Activated gamma-delta T cell (primary cell): ENCODE results near the gene SLC39A3.
"Not testable (repeated sequence)": the region's sequence is repeated elsewhere in the genome, so short reads cannot be mapped to it uniquely, and the experiment has no call there.

Source experiments
- DNase-seq: peaks from one replicate; lab custom pipeline; 2025; lab: John Stamatoyannopoulos, UW

The SLC39A3 gene

DNA sequence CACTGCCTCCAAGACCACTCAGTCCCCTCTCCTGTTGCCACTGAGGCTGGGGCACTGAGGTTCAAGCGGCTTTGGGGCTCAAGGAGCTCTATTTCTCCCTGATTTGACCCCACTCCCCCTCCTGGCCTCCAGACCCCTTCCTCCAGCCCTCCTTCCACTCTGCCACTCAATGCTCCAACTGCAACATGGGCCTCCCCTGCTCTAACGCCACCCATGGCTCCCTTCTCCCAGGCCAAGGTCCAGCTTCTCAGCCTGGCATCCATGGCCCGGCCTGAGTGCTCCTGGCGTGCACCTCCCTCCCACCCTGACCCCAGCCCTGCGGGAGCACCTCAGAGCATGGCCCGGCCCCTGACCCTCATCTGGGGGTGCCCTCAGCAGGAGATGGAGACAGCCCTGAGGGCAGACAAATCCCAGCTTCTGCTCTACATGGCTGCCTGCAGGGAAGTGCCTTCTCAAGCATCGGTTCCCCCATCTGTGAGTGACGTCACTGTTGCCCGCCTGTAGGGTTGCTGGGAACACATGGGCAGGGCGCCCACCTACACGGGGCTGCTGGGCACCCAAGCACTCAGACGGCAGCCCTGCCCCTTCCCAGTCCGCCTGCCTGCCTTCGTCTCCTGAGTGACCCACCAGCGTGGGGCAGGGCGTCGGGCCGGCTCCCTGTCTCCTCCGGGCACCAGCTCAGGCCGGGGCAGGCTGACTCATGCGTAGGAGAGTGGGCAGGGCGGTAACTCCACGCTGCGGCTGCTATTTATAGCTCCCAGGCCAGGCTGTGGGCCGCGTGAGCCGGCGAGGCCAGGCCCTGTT lies 17.1 kb downstream of the SLC39A3 start:
- no peak for DNase-seq

DNA sequence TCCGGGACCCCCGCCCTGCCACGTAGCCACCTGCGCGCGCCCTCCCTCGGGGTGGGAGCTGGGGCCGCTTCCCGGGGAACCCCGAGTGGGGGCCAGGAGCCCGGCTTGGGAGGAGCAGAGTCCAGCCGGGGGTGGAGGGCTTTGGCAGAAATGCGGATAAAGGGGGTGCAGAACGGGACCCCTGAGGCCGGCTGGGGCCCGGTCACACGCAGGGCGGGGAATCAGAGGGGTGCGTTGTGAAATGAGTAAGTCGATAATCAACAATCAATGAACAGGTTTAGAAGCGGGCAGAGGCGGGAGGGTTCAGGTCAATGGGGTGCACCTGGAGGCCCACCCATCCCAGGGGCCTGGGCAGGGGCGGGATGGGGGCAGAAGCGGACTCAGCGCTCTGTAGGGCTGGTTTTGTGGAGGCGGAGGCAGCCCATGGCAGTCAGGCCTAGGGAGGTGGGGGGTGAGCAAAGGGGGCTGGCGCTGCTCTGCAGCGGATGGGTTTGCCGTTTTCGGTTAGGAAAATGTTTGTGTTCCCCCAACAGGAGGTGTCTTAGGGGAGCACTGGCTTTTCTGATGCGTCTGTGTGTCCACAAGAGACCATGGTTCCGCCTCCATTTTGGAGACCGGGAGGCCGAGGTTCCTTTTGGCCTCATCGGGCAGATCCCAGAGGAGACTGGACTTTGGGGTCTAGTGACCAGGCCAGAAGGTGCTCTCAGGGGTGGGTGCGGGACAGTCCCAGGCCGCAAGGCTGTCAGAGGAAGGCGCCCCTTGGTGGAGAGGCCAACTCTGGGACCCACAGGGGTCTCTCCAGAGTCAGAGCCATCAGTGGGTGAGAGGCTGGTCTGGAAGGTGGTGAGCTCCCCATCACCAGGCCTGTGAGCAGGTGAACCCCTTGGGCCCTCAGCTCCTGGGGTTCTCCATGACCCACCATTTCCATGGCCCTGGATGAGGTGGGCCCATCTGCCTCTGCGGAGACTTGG lies 18.0 kb downstream of the SLC39A3 start:
- no peak for DNase-seq

- DNase-seq = no peak
These were observed 18.8 kb downstream of the SLC39A3 start, which contains the start of gene DIRAS1 for GRCh38 chr19:2720777-2721569. Gene DIRAS1 (minus strand): TSS chr19:2721372. CDS start chr19:2717806, 3,566 bp downstream.

DNA sequence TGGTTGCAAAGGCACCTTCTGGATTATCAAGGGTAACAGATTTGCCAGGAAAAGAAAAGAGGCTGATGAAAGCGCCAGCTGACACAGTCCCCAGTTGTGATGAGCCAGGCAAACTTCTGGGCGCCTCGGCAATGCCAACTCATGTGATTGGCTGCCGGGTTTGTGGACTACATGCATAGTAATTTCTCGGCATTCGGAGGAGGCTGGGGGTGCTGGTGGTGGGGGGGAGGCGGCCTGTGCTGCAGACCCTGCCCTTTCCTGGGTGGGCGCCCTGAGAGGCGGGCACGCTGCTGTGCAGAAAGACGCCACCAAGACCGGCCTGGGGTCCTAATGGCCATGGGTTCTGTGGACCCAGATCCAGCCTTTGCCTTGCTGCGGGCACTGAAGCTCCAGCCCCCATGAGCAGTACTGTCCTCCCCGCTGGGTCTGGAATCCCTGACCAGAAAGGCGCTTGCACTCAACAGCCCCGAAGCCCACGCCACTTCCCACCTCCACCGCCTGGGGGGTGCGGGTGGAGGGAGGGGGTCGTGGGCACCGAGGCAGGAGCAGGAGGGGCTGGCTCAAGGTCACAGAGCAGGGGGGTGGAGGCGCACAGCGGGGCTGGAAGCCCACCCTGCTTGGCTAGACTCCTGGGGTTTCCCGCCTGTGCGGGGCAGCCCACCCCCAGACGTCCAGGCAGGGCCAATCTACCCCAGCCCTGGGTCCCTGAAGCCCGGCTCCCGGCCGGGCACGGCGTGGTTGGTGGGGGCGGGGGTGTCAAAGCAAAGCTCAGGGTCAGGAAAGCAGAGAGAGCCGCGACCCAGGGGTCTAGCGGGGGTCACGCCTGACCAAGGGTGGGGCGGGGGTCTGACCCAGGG lies 19.7 kb downstream of the SLC39A3 start:
- no peak for DNase-seq

GRCh38 chr19:2719232-2719735 lies 20.5 kb downstream of the SLC39A3 start:
- DNase-seq = no peak

DNA sequence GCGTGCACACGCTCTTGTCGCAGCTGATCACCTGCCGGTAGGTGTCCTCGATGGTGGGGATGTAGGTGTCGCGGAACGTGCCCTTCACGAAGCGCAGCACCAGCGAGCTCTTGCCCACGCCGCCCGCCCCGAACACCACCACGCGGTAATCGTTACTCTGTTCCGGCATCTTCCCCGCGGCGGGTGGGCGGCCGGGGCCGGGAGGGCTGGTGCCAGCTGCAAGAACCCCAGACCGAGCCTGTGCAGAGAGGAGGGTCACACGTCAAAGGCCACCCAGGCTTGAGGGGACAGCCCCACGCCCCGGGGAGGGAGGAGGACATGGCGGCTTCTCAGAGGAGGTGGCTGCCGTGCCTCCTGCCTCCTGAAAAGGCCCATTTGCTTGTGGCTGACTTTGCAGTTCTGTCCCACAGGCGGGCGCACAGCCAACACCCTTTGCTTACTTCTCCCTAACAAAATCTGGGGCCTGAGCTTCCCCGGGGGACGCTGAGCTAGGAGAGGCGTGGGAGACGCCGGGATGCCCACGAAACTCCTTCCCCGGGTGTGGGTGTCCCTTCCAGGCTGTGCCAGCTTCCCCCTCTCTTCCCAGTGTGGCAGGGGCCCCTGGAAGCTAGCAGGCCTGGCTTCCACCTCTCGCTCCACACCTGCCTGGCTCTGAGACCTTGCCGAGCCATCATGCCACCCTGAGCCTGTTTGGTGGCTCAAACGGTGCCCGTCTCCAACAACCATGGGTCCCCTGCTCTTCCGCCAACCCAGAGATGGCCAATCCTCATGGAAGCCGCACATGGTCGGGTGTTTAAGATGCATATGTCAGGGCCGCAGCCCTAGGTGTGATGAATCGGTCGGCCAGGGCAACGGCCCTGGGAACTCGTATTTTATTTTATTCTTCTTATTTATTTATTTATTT lies 21.9 kb downstream of the SLC39A3 start:
- no peak for DNase-seq

GRCh38 chr19:2716722-2717637 lies 22.8 kb downstream of the SLC39A3 start:
- DNase-seq = no peak

GRCh38 chr19:2716275-2716650 lies 23.6 kb downstream of the SLC39A3 start:
- DNase-seq = no peak

- DNase-seq = no peak
These were observed 24.1 kb downstream of the SLC39A3 start for GRCh38 chr19:2715470-2716274.

GRCh38 chr19:2714531-2715269 lies 25.1 kb downstream of the SLC39A3 start:
- no peak for DNase-seq

DNA sequence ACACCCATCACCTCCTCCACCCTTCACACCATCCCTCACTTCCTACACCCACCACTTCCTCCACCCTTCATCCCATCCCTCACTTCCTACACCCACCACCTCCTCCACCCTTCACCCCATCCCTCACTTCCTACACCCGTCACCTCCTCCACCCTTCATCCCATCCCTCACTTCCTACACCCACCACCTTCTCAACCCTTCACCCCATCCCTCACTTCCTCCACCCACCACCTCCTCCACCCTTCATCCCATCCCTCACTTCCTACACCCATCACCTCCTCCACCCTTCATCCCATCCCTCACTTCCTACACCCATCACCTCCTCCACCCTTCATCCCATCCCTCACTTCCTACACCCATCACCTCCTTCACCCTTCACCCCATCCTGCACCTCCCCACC lies 25.7 kb downstream of the SLC39A3 start:
- DNase-seq = not testable (repeated sequence)

GRCh38 chr19:2713170-2713569 lies 26.6 kb downstream of the SLC39A3 start:
- not testable (repeated sequence) for DNase-seq

GRCh38 chr19:2711875-2712205 lies 28.0 kb downstream of the SLC39A3 start:
- no peak for DNase-seq

DNA sequence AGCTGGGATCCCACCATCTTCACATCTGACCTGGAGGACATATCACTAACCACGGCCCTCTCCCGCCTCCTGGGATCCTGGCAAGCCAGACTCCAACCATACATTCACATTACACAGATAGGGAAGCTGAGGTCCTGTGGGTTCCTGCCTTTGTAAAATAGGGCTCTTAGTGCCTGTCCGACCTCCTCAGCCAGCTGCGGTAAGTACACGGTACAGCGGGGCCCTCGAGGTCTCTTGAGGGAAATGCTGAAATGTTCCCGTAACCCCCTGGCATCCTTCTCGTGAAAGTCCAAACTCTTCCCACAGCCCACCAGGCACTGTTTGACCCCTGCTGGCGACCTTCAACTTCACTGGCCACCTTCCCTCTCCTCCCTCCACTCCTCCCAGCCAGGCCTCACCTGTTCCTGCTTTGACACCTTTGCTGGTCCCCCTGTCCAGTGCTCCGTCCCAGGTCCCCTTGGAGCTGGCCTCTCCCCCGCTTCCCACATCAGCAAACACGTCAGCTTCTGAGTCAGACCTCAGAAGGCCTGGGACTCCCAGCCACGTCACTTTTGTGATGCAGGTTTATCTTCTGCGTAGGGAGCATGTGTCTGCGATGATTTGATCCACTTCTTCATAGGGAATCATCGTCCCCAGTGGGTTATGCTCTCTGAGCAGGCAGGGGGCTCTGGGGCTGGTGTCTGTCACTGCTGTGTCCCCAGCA lies 28.5 kb downstream of the SLC39A3 start:
- no peak for DNase-seq

GRCh38 chr19:2706251-2706650 lies 33.6 kb downstream of the SLC39A3 start:
- no peak for DNase-seq

GRCh38 chr19:2703691-2704216 lies 36.1 kb downstream of the SLC39A3 start:
- DNase-seq = no peak
